GM23338 (cell line): ENCODE measurements around the gene MEIOSIN.

Experiments
- CTCF ChIP-seq, 2 experiments: fragments of 200-600 bp in 1 of 2; sonication (generic) in 1 of 2; conservative IDR thresholded peaks; 2 replicates each; pipeline versions ENCODE4 v1.5.1 to v1.6.1; 2016 to 2017; ENCODE audit warnings: antibody characterized with exemption in 2 of 2, low read depth in 2 of 2, mild to moderate bottlenecking in 2 of 2, moderate library complexity in 1 of 2
- NANOG ChIP-seq: IDR thresholded peaks from 2 replicates; pipeline ENCODE4 v1.6.1; 2016; ENCODE audit warnings: antibody characterized with exemption, borderline replicate concordance
- POLR2AphosphoS5 ChIP-seq: IDR thresholded peaks from 2 replicates; pipeline ENCODE4 v1.6.1; 2016; ENCODE audit warnings: antibody characterized with exemption, low read depth

DNA sequence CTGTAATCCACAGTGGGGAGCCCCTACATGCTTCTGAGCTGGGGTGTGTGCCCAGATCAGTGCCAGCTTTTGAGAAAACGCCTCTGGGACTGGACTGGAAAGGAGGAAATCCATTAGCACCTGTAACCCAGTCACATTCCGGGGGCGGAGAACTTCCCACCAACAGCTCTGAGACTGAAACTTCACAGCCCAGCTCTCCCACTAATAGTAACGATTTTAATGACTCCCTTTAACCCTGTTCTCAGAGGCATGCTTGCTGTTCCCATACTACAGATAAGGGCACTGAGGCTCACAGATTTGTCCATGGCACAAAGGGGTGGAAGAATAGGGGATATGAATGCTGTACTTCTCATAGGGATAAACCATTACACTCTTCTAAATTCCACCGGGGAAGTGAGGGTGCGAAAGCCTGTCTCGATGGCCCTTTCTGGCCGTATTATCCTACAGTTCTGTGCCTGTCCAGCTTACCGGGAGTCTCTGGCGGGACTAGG, 3.4 kb upstream of the MEIOSIN start:
- no peak for TF ChIP-seq NANOG
- no peak for TF ChIP-seq CTCF (conservative IDR thresholded peaks at IDR 0.05; ENCODE audit: low read depth in 2 of 2)
- TF ChIP-seq POLR2AphosphoS5: no peak
